ENCODE measurements around the gene DOCK10.

Gene DOCK10

GRCh38 chr2:224982226-224982625 is 60.0 kb downstream of the DOCK10 start:
- ChIA-PET POLR2A (no interaction called here), CTCF (interaction anchor here (0.7 to 1.2 kb wide), 3 partner anchors 19 to 528 kb away, joined by 4 to 5 read pairs (median 4); no protein-coding TSS in a partner anchor)
- Histone ChIP-seq H3K9me3 (ENCODE audit: control insufficient read depth, insufficient read depth, low read depth, low read length) (no peaks in the 10 kb centered on the region), H3K36me3 (ENCODE audit: control insufficient read depth in 2 of 2, insufficient read depth in 1 of 2, low read length in 2 of 2) (no peaks in the 10 kb centered on the region), H3K4me3 (ENCODE audit: low read depth, low read length) (no peak overlapping the region), H3K27ac (ENCODE audit: extremely low read depth, low read depth, low read length) (no peak overlapping the region), H3K4me1 (ENCODE audit: control insufficient read depth, insufficient read depth, low read length) (no peaks in the 10 kb centered on the region)
- no peak for TF ChIP-seq ZNF394 (tag by site-specific recombination; IDR thresholded peaks at IDR 0.05; ENCODE audit: borderline replicate concordance)
- TF ChIP-seq OSR2 (tag by site-specific recombination; IDR thresholded peaks at IDR 0.05), result no peak
- TF ChIP-seq ZNF791 (tag by site-specific recombination; IDR thresholded peaks at IDR 0.05), result no peak
- TF ChIP-seq ZNF704 (tag by site-specific recombination; IDR thresholded peaks at IDR 0.05), result no peak
- no peak for TF ChIP-seq ZBTB20 (tag by site-specific recombination; IDR thresholded peaks at IDR 0.05)
- TF ChIP-seq ZNF280C (tag by site-specific recombination; IDR thresholded peaks at IDR 0.05), result no peak
- TF ChIP-seq ZEB2 (tag by site-specific recombination; IDR thresholded peaks at IDR 0.05), result no peak
- no peak for TF ChIP-seq ZNF19 (tag by site-specific recombination; IDR thresholded peaks at IDR 0.05; ENCODE audit: low read depth)
- TF ChIP-seq ZNF660 (tag by site-specific recombination; IDR thresholded peaks at IDR 0.05), result no peak
- TF ChIP-seq ZNF843 (tag by site-specific recombination; IDR thresholded peaks at IDR 0.05), result no peak
- no peak for TF ChIP-seq ZNF530 (tag by site-specific recombination; IDR thresholded peaks at IDR 0.05; ENCODE audit: low read depth)
- TF ChIP-seq ZNF560 (tag by site-specific recombination; IDR thresholded peaks at IDR 0.05; ENCODE audit: borderline replicate concordance), result no peak
- no peak for TF ChIP-seq AEBP2 (tag by site-specific recombination; IDR thresholded peaks at IDR 0.05; ENCODE audit: borderline replicate concordance)
- no peak for TF ChIP-seq KLF10 (tag by site-specific recombination; IDR thresholded peaks at IDR 0.05)
- no peak for TF ChIP-seq ZNF362 (tag by site-specific recombination; IDR thresholded peaks at IDR 0.05)
- no peak for TF ChIP-seq ZBTB17 (tag by site-specific recombination; IDR thresholded peaks at IDR 0.05)
- TF ChIP-seq ZNF518A (tag by site-specific recombination; conservative IDR thresholded peaks at IDR 0.05; ENCODE audit: low read depth), result no peak
- no peak for TF ChIP-seq PRDM2 (tag by site-specific recombination; IDR thresholded peaks at IDR 0.05; ENCODE audit: borderline replicate concordance)
